Thyroid gland (tissue), 4 donors: Measurements from ENCODE around the gene FAM83F.

Source experiments
- POLR2A ChIP-seq, 2 donors: fragments of 450-650 bp; IDR thresholded peaks; one replicate each; pipeline ENCODE4 v1.6.1; 2017; ENCODE audit warnings: antibody characterized with exemption in 2 of 2, mild to moderate bottlenecking in 2 of 2, moderate library complexity in 1 of 2
- TF ChIP-seq, protein P1 (sequence below), 6 experiments: fragments of 200-600 bp in 3 of 6; fragments of 450-650 bp in 3 of 6; sonication (generic) in 3 of 6; IDR thresholded peaks; one replicate each; pipeline ENCODE4 v1.5.1; 2016 to 2019; ENCODE audit warnings: antibody characterized with exemption in 6 of 6, mild to moderate bottlenecking in 2 of 6, inconsistent platforms in 1 of 6, moderate library complexity in 1 of 6

DNA sequence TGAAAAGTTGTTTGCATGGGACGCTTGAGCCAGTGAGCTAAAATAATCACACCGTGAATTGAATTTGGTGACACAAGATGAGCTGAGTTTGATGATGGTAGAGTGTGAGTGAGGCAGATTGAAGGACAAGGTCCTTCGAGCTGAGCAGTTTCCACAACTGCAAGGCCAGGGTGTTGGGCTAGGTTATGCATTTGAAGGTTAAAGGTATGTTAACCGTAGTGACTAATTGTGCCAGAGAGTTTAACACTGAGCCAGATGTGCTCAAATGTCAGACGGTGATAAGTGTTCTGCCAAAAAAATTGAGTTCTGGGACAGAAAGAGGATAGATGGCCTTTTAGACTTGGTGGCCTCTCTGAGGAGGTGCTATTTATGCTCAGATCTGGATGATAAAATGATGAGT, 89.5 kb downstream of the FAM83F start:
- TF ChIP-seq POLR2A (IDR thresholded peaks at IDR 0.05), result no peak
- TF ChIP-seq, protein P1, sequence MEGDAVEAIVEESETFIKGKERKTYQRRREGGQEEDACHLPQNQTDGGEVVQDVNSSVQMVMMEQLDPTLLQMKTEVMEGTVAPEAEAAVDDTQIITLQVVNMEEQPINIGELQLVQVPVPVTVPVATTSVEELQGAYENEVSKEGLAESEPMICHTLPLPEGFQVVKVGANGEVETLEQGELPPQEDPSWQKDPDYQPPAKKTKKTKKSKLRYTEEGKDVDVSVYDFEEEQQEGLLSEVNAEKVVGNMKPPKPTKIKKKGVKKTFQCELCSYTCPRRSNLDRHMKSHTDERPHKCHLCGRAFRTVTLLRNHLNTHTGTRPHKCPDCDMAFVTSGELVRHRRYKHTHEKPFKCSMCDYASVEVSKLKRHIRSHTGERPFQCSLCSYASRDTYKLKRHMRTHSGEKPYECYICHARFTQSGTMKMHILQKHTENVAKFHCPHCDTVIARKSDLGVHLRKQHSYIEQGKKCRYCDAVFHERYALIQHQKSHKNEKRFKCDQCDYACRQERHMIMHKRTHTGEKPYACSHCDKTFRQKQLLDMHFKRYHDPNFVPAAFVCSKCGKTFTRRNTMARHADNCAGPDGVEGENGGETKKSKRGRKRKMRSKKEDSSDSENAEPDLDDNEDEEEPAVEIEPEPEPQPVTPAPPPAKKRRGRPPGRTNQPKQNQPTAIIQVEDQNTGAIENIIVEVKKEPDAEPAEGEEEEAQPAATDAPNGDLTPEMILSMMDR (IDR thresholded peaks at IDR 0.05), result no peak
